22Rv1 (cell line): ENCODE results near the gene SCNN1A.

Experiments used
- H3K27ac ChIP-seq: fragments of 450-650 bp; 2 replicates; pipeline ENCODE4 v1.5.1; 2017
- CTCF ChIP-seq: fragments of 450-650 bp; IDR thresholded peaks from 2 replicates; pipeline ENCODE4 v1.5.1; 2017; ENCODE audit warnings: mild to moderate bottlenecking
- ZFX ChIP-seq: fragments of 450-650 bp; IDR thresholded peaks from 2 replicates; pipeline ENCODE4 v1.6.1; 2017; ENCODE audit warnings: antibody characterized with exemption, borderline replicate concordance

The SCNN1A gene

GRCh38 chr12:6343518-6343917 is 31.8 kb downstream of the SCNN1A start:
- TF ChIP-seq ZFX: no peak
- no peak for TF ChIP-seq CTCF
- H3K27ac ChIP-seq: 0 out of 2 replicates have a peak overlapping the region, but pooled peaks have one; percentile 12

- H3K27ac ChIP-seq: peak overlapping the region; percentile 100
- TF ChIP-seq CTCF (no peak), ZFX (no peak)
Measured at GRCh38 chr12:6342140-6342889, 33.0 kb downstream of the SCNN1A start.

GRCh38 chr12:6341417-6342139 is 33.8 kb downstream of the SCNN1A start, which contains the start of gene TNFRSF1A:
TSS of gene TNFRSF1A (minus strand) at chr12:6342076. CDS start at chr12:6341814, 262 bp downstream.
- peak within 1 kb of the TSS; percentile 100 for H3K27ac ChIP-seq
- TF ChIP-seq ZFX: peak; percentile 75; the same call in 1 of the 2 replicates
- TF ChIP-seq CTCF: no peak

GRCh38 chr12:6340745-6341416 is 34.5 kb downstream of the SCNN1A start:
- TF ChIP-seq CTCF (no peak), ZFX (no peak)
- peak overlapping the region; percentile 100 for H3K27ac ChIP-seq

- H3K27ac ChIP-seq: peak overlapping the region; percentile 100
- TF ChIP-seq CTCF (no peak), ZFX (no peak)
Measured at GRCh38 chr12:6340032-6340638, 35.2 kb downstream of the SCNN1A start.

- TF ChIP-seq ZFX (no peak), CTCF (no peak)
- peak overlapping the region; percentile 100 for H3K27ac ChIP-seq
Measured at GRCh38 chr12:6338955-6339354, 36.4 kb downstream of the SCNN1A start.

GRCh38 chr12:6338536-6338935 is 36.8 kb downstream of the SCNN1A start:
- H3K27ac ChIP-seq: peak overlapping the region; percentile 100
